Thymus (tissue), 11 donors: ENCODE data around the gene SPRYD7. TPM values are rescaled to one million over a fixed set of nuclear protein-coding genes. Genes with fewer than 3 reads are reported as not detected.

ENCODE experiments used
- DNase-seq, 9 donors: peaks; one replicate each; pipeline ENCODE4 v3.0.0-alpha.2; 2013; ENCODE audit warnings: low spot score in 9 of 9, low read depth in 6 of 9, missing footprints in 1 of 9
- H3K27ac ChIP-seq, 2 donors: one replicate each; pipeline ENCODE4 v1.5.1; 2013; ENCODE audit warnings: control low read depth in 1 of 2, low read depth in 1 of 2, low read length in 1 of 2, mild to moderate bottlenecking in 1 of 2, moderate library complexity in 1 of 2
- H3K27me3 ChIP-seq, 2 donors: one replicate each; pipeline ENCODE4 v1.5.1; 2013; ENCODE audit warnings: low read length in 1 of 2; ENCODE audit not compliant: control insufficient read depth in 2 of 2, insufficient read depth in 1 of 2
- H3K36me3 ChIP-seq, 2 donors: one replicate each; pipeline ENCODE4 v1.5.1; 2013; ENCODE audit warnings: low read length in 1 of 2, mild to moderate bottlenecking in 1 of 2, moderate library complexity in 1 of 2; ENCODE audit not compliant: control insufficient read depth in 2 of 2, insufficient read depth in 2 of 2
- H3K4me1 ChIP-seq, 2 donors: one replicate each; pipeline ENCODE4 v1.5.1; 2013; ENCODE audit warnings: low read length in 2 of 2; ENCODE audit not compliant: control insufficient read depth in 2 of 2, insufficient read depth in 2 of 2
- H3K4me3 ChIP-seq, 2 donors: one replicate each; pipeline ENCODE4 v1.5.1; 2013; ENCODE audit warnings: low read length in 2 of 2, control low read depth in 1 of 2, mild to moderate bottlenecking in 1 of 2
- H3K9me3 ChIP-seq, 2 donors: one replicate each; pipeline ENCODE4 v1.5.1; 2013; ENCODE audit warnings: low read length in 1 of 2, mild to moderate bottlenecking in 1 of 2; ENCODE audit not compliant: control insufficient read depth in 2 of 2, insufficient read depth in 1 of 2
- WGBS: extraction: QIAGEN DNeasy Blood & Tissue Kit; methylation state at CpG from one replicate; pipeline ENCODE4 v1.1.7; 2013; 5-methylcytosine and 5-hydroxymethylcytosine counted together
- polyA plus RNA-seq: library from polyadenylated mRNA; stranded (reverse); fragments of 200-250 nt; gene quantifications from one replicate; pipeline ENCODE4 v1.2.3, GENCODE V29; 2013
- total RNA-seq: library from RNA; stranded (reverse); fragments of 120-200 nt; gene quantifications from one replicate; pipeline ENCODE4 v1.2.4, GENCODE V29; 2013
- donor health status: healthy.

Gene SPRYD7
- total and polyA plus RNA-seq, 2 donors: 2.0 to 15.1 TPM

DNA sequence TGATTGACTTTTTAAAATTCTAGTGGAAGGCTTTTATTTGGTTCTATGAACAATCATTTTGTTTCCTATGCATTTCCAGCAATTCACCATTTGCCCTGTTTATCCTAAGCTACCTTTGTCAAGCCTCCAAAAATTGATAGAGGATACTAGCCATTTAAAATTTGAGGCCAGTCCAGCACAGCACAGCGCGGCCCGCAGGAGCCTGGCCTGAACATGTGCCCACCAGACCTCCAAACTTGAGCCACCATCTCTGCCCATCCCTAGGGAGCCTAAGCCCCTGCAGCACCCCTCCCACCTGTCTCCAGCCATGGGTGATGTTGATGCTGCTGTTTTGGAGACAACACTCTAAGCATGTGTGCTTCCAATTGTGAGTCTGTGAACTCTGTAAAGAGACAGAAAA is 57.5 kb downstream of the SPRYD7 start:
- no peak for DNase-seq
- H3K36me3 ChIP-seq: no peaks in the 10 kb centered on the region
- peaks cover 0 to 39% of the 10 kb centered on the region in 2 donors for H3K9me3 ChIP-seq
- 98% methylated on average over 3 of the region's 3 CpGs for WGBS
- H3K4me3 ChIP-seq: no peak overlapping the region
- H3K4me1 ChIP-seq: no peaks in the 10 kb centered on the region
- no peaks in the 10 kb centered on the region for H3K27me3 ChIP-seq
- H3K27ac ChIP-seq: no peak overlapping the region

DNA sequence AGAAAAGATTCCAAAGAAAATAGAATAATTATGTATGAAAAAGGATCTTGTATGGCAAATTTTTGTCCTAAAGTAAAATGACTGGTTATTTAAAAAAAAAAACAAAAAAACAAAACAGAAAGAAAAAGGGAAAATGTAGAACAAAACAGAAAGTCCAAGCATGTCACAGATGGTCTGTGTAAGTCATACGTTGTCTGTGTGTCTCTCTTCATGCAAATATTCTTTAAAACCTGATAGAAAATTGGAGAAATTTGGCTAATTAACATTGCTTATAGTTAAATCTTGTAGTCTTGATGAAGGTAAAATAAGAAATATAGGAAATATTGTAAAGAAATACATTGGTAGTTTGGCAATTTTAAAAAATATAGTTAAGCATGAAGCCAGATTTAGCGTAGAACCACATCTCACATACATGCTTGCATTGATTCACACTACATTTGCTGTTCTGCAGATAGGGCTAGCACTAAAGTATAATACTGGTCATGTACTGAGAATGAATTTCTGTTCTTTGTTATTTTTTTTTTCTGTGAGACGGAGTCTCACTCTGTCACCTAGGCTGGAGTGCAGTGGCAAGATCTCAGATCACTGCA is 58.4 kb downstream of the SPRYD7 start:
- H3K4me3 ChIP-seq: no peak overlapping the region
- H3K9me3 ChIP-seq: peaks cover 0 to 39% of the 10 kb centered on the region in 2 donors
- DNase-seq: no peak
- H3K36me3 ChIP-seq: no peaks in the 10 kb centered on the region
- H3K27ac ChIP-seq: no peak overlapping the region
- H3K4me1 ChIP-seq: no peaks in the 10 kb centered on the region
- no peaks in the 10 kb centered on the region for H3K27me3 ChIP-seq
- 83% methylated on average over 3 of the region's 3 CpGs for WGBS

- DNase-seq: no peak
- Histone ChIP-seq H3K27ac (no peak overlapping the region), H3K27me3 (no peaks in the 10 kb centered on the region), H3K36me3 (no peaks in the 10 kb centered on the region), H3K9me3 (peaks cover 0 to 35% of the 10 kb centered on the region in 2 donors), H3K4me3 (no peak overlapping the region), H3K4me1 (no peaks in the 10 kb centered on the region)
- 98% methylated on average over 3 of the region's 3 CpGs for WGBS
Measured at GRCh38 chr13:49874430-49874829, 61.7 kb downstream of the SPRYD7 start.

DNA sequence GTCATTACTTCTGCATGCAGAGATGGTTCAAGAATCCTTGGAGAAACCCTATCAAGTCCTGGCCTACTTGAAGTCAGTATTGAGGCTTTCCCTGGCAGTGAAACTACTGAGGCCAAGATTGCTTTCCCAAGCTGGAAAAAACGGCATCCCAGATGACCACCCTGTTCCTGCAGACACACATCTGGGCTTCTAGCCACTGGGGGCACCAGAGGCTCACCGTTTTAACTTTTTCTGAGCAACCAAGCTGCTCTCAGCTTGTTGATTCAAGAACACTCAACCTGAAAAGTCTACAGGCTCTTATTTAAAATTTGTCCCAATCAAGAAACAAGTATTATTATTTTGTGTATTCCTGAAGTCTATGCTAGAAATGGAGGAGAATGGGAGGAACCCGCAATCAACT is 66.6 kb downstream of the SPRYD7 start:
- Histone ChIP-seq H3K9me3 (peaks cover 0 to 6% of the 10 kb centered on the region in 2 donors), H3K27me3 (no peaks in the 10 kb centered on the region), H3K27ac (no peak overlapping the region), H3K36me3 (no peaks in the 10 kb centered on the region), H3K4me1 (no peaks in the 10 kb centered on the region), H3K4me3 (no peak overlapping the region)
- DNase-seq: no peak
- 65% methylated on average over 3 of the region's 3 CpGs for WGBS

GRCh38 chr13:49867834-49868233 is 68.3 kb downstream of the SPRYD7 start:
- no peak for DNase-seq
- no peaks in the 10 kb centered on the region for H3K36me3 ChIP-seq
- H3K4me1 ChIP-seq: no peaks in the 10 kb centered on the region
- H3K27ac ChIP-seq: no peak overlapping the region
- H3K9me3 ChIP-seq: peaks cover 0 to 2% of the 10 kb centered on the region in 2 donors
- WGBS: 91% methylated on average over 8 of the region's 8 CpGs
- H3K4me3 ChIP-seq: no peak overlapping the region
- H3K27me3 ChIP-seq: no peaks in the 10 kb centered on the region

DNA sequence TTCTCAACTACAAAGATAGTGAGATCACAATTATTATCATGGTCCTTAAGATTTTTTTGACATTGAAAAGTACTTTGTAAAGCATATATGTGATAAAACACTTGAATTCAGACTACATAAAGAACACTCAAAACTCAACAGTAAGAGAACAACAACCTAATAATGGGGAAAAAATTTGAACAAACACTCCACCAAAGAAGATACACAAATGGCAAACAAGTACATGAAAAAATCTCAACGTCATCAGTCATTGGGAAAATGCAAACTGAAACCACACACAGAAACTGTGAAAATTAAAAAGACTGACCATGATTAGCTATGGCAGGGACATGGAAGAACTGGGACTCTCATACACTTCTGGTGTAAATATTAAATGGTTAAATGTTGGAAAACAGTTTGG is 70.9 kb downstream of the SPRYD7 start:
- no peaks in the 10 kb centered on the region for H3K9me3 ChIP-seq
- no peaks in the 10 kb centered on the region for H3K27me3 ChIP-seq
- WGBS: 92% methylated on average over 1 of the region's 1 CpG
- H3K4me1 ChIP-seq: no peaks in the 10 kb centered on the region
- no peaks in the 10 kb centered on the region for H3K36me3 ChIP-seq
- H3K4me3 ChIP-seq: no peak overlapping the region
- no peak for DNase-seq
- H3K27ac ChIP-seq: no peak overlapping the region

DNA sequence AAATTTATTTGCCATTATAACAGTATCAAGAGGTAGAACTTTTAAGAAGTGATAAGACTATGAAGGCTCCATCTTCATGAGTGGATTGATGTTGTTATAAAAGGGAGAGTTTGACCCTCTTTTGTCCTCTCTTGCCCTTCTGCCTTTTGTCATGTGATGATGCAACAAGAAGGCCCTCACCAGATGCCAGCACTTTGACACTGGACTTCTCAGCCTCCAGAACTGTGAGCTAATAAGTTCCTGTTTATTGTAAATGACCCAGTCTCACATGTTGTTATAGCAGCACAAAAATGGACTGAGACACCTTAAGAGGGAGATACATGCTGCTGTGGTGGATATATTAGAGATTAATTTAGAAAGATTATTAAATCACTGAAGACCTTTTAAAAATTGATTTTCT is 71.6 kb downstream of the SPRYD7 start:
- no peak overlapping the region for H3K27ac ChIP-seq
- no peaks in the 10 kb centered on the region for H3K9me3 ChIP-seq
- DNase-seq: no peak
- H3K36me3 ChIP-seq: no peaks in the 10 kb centered on the region
- H3K4me1 ChIP-seq: no peaks in the 10 kb centered on the region
- no peak overlapping the region for H3K4me3 ChIP-seq
- no peaks in the 10 kb centered on the region for H3K27me3 ChIP-seq

Other genes starting within 250 kb of the SPRYD7 start
- 24.1 TPM for gene EBPL, start 244.9 kb downstream of the SPRYD7 start, total RNA-seq
- gene EBPL, start 244.9 kb downstream of the SPRYD7 start, polyA plus RNA-seq: 69.4 TPM
- 17.5 TPM for gene KPNA3, start 143.7 kb downstream of the SPRYD7 start, total RNA-seq
- gene KPNA3, start 143.7 kb downstream of the SPRYD7 start, polyA plus RNA-seq: 26.2 TPM
- 28.4 TPM for gene TRIM13, start 60.7 kb upstream of the SPRYD7 start, total RNA-seq
- 40.2 TPM for gene TRIM13, start 60.7 kb upstream of the SPRYD7 start, polyA plus RNA-seq
- 2.4 TPM for gene KCNRG, start 79.1 kb upstream of the SPRYD7 start, total RNA-seq
- 0.55 TPM for gene KCNRG, start 79.1 kb upstream of the SPRYD7 start, polyA plus RNA-seq